NCI-H2196 treated with DMSO at 0.1 percent for 48 hours (cell line): Measurements from ENCODE around the gene MVB12A.
A peak's percentile ranks its signal among the peaks of the same experiment; 100 is the strongest.

ENCODE experiments used
- DNase-seq: peaks from one replicate; lab custom pipeline; 2025; ENCODE audit not compliant: unreplicated experiment; lab: John Stamatoyannopoulos, UW

MVB12A gene

GRCh38 chr19:17419621-17420474 is at the start of gene MVB12A:
Gene MVB12A (plus strand): TSS chr19:17420047. CDS start chr19:17420136, 89 bp downstream.
- DNase-seq: peak; percentile 97

- DNase-seq: no peak
Measured at GRCh38 chr19:17376935-17377600, 42.8 kb upstream of the MVB12A start, which contains the start of gene PLVAP. Gene PLVAP (minus strand): TSS chr19:17377342. CDS start chr19:17377288, 54 bp downstream.

GRCh38 chr19:17378271-17378670 is 41.6 kb upstream of the MVB12A start:
- no peak for DNase-seq

GRCh38 chr19:17379221-17379631 is 40.6 kb upstream of the MVB12A start:
- DNase-seq: no peak

- DNase-seq: no peak
Measured at GRCh38 chr19:17380426-17381138, 39.3 kb upstream of the MVB12A start.

- no peak for DNase-seq
Measured at GRCh38 chr19:17385878-17386611, 33.8 kb upstream of the MVB12A start.

- DNase-seq: no peak
Measured at GRCh38 chr19:17389288-17389687, 30.6 kb upstream of the MVB12A start.

GRCh38 chr19:17389957-17390664 is 29.7 kb upstream of the MVB12A start:
- no peak for DNase-seq

GRCh38 chr19:17390665-17391370 is 29.0 kb upstream of the MVB12A start:
- peak; percentile 84 for DNase-seq

GRCh38 chr19:17391371-17392151 is 28.3 kb upstream of the MVB12A start:
- no peak for DNase-seq

GRCh38 chr19:17393002-17393401 is 26.8 kb upstream of the MVB12A start:
- no peak for DNase-seq

GRCh38 chr19:17393914-17394313 is 25.9 kb upstream of the MVB12A start, which contains the start of gene CCDC194:
Gene CCDC194 (minus strand): TSS chr19:17394196. CDS start chr19:17394158, 38 bp downstream.
- DNase-seq: no peak

- DNase-seq: peak; percentile 39
Measured at GRCh38 chr19:17394891-17395415, 24.9 kb upstream of the MVB12A start.

- no peak for DNase-seq
Measured at GRCh38 chr19:17398902-17399527, 20.8 kb upstream of the MVB12A start.

GRCh38 chr19:17401628-17402027 is 18.2 kb upstream of the MVB12A start:
- no peak for DNase-seq

- DNase-seq: no peak
Measured at GRCh38 chr19:17402982-17403855, 16.6 kb upstream of the MVB12A start.

GRCh38 chr19:17404015-17404414 is 15.8 kb upstream of the MVB12A start:
- DNase-seq: no peak
